NB4 (cell line): ENCODE results near the gene APOC3.

Experiments
- CTCF ChIP-seq: IDR thresholded peaks from one replicate; pipeline ENCODE4 v1.5.1; 2012; ENCODE audit warnings: low read depth, low read length
- POLR2A ChIP-seq: IDR thresholded peaks from 2 replicates; pipeline ENCODE4 v1.6.1; 2011; ENCODE audit warnings: mild to moderate bottlenecking; ENCODE audit not compliant: insufficient read length; ENCODE audit errors: extremely low read depth

- TF ChIP-seq POLR2A (no peak), CTCF (no peak)
These were observed 37.9 kb upstream of the APOC3 start, which contains the start of gene APOA5 for GRCh38 chr11:116791813-116792143.
